ENCODE measurements around the gene FARS2. TPM values are rescaled to one million over a fixed set of nuclear protein-coding genes. Genes with fewer than 3 reads are reported as not detected.
"Not testable (repeated sequence)": the region's sequence is repeated elsewhere in the genome, so short reads cannot be mapped to it uniquely, and the experiment has no call there.

FARS2 gene
- total and polyA plus RNA-seq, 2 donors (not counting 1 experiment from before 2014, with no cell fraction given): 11.0 to 18.5 TPM

GRCh38 chr6:5682530-5682929 lies 421.2 kb downstream of the FARS2 start:
- H3K79me2 ChIP-seq (ENCODE audit: control insufficient read depth, insufficient read depth, low read length): no peaks in the 10 kb centered on the region
- H3K4me1 ChIP-seq (ENCODE audit: control insufficient read depth, extremely low read depth, insufficient read depth, low read length): no peaks in the 10 kb centered on the region
- no peak overlapping the region for H2AFZ ChIP-seq (ENCODE audit: low read length)
- no peak for TF ChIP-seq EZH2 (IDR thresholded peaks at IDR 0.05; ENCODE audit: low read length, missing control alignments)
- no peak for TF ChIP-seq CTCF (conservative IDR thresholded peaks at IDR 0.05 in 1 of 2, IDR thresholded peaks at IDR 0.05 in 1 of 2; ENCODE audit: low read depth in 1 of 2, low read length in 2 of 2)
- H3K9ac ChIP-seq (ENCODE audit: insufficient read depth, low read length): no peak overlapping the region
- H4K20me1 ChIP-seq (ENCODE audit: control insufficient read depth, extremely low read depth, insufficient read depth, low read length): no peaks in the 10 kb centered on the region
- no peak overlapping the region for H3K4me2 ChIP-seq (ENCODE audit: extremely low read depth, insufficient read depth, low read length)
- H3K27me3 ChIP-seq (ENCODE audit: control insufficient read depth, insufficient read depth, low read length): no peaks in the 10 kb centered on the region
- no peak overlapping the region for H3K4me3 ChIP-seq (replicated peaks in 1 of 4; ENCODE audit: control extremely low read depth in 1 of 4, insufficient read depth in 1 of 4, low read depth in 3 of 4, low read length in 4 of 4)
- no peaks in the 10 kb centered on the region for H3K36me3 ChIP-seq (ENCODE audit: control insufficient read depth, insufficient read depth, low read length)
- DNase-seq (ENCODE audit: low read depth in 2 of 2): no peak
- H3K27ac ChIP-seq (ENCODE audit: insufficient read depth, low read length): no peak overlapping the region
- no peaks in the 10 kb centered on the region for H3K9me3 ChIP-seq (ENCODE audit: control insufficient read depth, insufficient read depth, low read depth, low read length)

DNA sequence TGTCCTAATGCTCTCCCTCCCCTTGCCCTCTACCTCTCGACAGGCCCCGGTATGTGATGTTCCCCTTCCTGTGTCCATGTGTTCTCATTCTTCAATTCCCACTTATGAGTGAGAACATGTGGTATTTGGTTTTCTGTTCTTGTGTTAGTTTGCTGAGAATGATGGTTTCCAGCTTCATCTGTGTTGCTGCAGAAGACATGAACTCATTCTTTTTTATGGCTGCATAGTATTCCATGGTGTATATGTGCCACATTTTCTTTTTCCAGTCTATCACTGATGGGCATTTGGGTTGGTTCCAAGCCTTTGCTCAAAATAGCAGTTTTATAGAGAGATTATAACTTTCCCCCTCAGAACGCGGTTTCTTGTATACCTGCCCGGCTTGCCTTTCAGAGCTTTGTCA lies 422.4 kb downstream of the FARS2 start:
- H3K4me2 ChIP-seq (ENCODE audit: extremely low read depth, insufficient read depth, low read length); H3K4me1 ChIP-seq (ENCODE audit: control insufficient read depth, extremely low read depth, insufficient read depth, low read length); H3K27me3 ChIP-seq (ENCODE audit: control insufficient read depth, insufficient read depth, low read length); H3K9me3 ChIP-seq (ENCODE audit: control insufficient read depth, insufficient read depth, low read depth, low read length); H3K36me3 ChIP-seq (ENCODE audit: control insufficient read depth, insufficient read depth, low read length); H3K79me2 ChIP-seq (ENCODE audit: control insufficient read depth, insufficient read depth, low read length); DNase-seq (ENCODE audit: low read depth in 2 of 2); H2AFZ ChIP-seq (ENCODE audit: low read length); H3K9ac ChIP-seq (ENCODE audit: insufficient read depth, low read length); H3K27ac ChIP-seq (ENCODE audit: insufficient read depth, low read length); H3K4me3 ChIP-seq (replicated peaks in 1 of 4; ENCODE audit: control extremely low read depth in 1 of 4, insufficient read depth in 1 of 4, low read depth in 3 of 4, low read length in 4 of 4); H4K20me1 ChIP-seq (ENCODE audit: control insufficient read depth, extremely low read depth, insufficient read depth, low read length): not testable (repeated sequence)

DNA sequence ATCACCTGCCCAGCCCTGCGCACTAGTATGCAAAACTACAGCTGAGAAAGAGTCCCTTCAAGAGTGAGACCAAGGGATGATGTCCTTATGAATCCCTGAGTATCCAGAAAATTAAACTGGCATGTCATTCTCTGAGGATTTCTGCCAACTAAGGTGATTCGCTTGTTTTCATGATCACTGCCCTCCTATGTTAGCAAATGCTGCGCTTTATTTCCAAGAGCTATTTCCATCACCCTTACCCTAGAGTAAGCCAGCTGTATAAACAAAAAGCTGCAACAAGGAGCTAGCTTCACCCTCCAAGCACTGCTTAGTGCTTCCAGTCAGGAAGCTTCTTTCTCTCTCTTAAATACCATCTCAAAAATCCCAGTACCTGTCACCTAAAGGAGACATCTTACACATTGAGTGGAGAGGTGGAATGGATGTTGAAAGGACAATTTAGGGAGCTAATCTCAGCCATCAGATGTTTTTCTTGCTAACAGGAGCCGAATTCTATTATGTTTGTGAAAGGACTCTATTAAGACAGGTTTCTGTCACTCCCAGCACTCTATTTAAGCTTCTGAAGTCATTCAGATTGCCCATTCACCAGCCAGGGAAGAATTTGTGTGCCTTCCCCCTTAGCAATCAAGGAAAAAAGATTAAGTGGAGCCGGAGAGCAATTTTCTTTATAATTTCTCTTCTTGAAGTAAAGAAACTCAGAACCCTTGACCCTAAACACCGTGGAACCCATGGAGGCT lies 423.2 kb downstream of the FARS2 start:
- no peaks in the 10 kb centered on the region for H3K79me2 ChIP-seq (ENCODE audit: control insufficient read depth, insufficient read depth, low read length)
- no peak overlapping the region for H3K4me2 ChIP-seq (ENCODE audit: extremely low read depth, insufficient read depth, low read length)
- H2AFZ ChIP-seq (ENCODE audit: low read length): no peak overlapping the region
- H3K9ac ChIP-seq (ENCODE audit: insufficient read depth, low read length): no peak overlapping the region
- no peak for TF ChIP-seq EZH2 (IDR thresholded peaks at IDR 0.05; ENCODE audit: low read length, missing control alignments)
- no peak for TF ChIP-seq CTCF (conservative IDR thresholded peaks at IDR 0.05 in 1 of 2, IDR thresholded peaks at IDR 0.05 in 1 of 2; ENCODE audit: low read depth in 1 of 2, low read length in 2 of 2)
- H4K20me1 ChIP-seq (ENCODE audit: control insufficient read depth, extremely low read depth, insufficient read depth, low read length): no peaks in the 10 kb centered on the region
- DNase-seq (ENCODE audit: low read depth in 2 of 2): peak; percentile 49 to 68
- no peak overlapping the region for H3K27ac ChIP-seq (ENCODE audit: insufficient read depth, low read length)
- no peaks in the 10 kb centered on the region for H3K27me3 ChIP-seq (ENCODE audit: control insufficient read depth, insufficient read depth, low read length)
- no peak overlapping the region for H3K4me3 ChIP-seq (replicated peaks in 1 of 4; ENCODE audit: control extremely low read depth in 1 of 4, insufficient read depth in 1 of 4, low read depth in 3 of 4, low read length in 4 of 4)
- no peaks in the 10 kb centered on the region for H3K36me3 ChIP-seq (ENCODE audit: control insufficient read depth, insufficient read depth, low read length)
- no peaks in the 10 kb centered on the region for H3K4me1 ChIP-seq (ENCODE audit: control insufficient read depth, extremely low read depth, insufficient read depth, low read length)
- H3K9me3 ChIP-seq (ENCODE audit: control insufficient read depth, insufficient read depth, low read depth, low read length): no peaks in the 10 kb centered on the region

Data from fibroblast of lung (primary cell).